ENCODE results near the gene EPB41L4B. TPM values are rescaled to one million over a fixed set of nuclear protein-coding genes. Genes with fewer than 3 reads are reported as not detected.

EPB41L4B gene
- total RNA-seq, 1 experiment from 2014 or later = 1.8 TPM

DNA sequence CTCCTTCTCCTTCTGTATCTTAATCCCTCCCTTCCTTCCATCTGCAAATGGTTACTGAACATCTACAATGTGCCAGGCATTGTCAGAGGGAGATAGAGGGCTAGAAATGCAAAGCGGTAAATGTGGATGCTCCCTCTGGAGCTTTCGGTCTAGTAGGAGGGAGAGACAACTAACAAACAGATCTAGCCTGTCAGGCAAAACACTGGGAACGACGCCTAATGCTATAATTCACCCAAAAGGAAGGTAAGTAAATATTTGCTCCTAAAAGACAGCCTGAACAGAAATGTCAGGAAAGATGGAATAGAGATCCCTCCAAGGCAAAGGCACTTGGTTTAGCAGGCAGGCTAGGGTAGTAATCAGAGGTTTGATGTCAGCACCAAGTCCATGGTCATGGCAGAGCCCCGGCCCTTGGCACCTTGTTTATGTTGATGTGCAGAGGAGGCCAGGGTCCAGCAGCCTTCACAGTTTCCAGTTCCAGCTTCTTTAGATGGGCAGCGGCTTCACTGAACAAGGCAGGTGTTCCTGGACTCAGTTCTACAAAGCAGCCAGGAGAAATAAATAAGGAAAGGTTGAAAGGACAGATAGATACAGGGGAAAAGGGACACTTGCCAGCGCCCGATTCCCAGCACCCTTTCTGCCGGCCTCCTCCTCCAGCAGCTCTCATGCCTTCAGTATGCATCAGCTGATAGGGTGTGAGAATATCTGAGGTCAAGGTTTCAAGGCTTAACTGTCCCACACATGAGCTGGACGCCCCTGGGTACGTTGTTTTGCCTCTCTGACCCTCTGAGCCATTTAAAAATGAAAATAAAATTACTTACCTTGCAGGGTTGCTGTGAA is 107.4 kb downstream of the EPB41L4B start:
- Histone ChIP-seq H3K9me3 (replicated peaks) (no peaks in the 10 kb centered on the region; the same call in 1 of the 2 replicates), H3K27me3 (peaks cover 8% of the 10 kb centered on the region; the same call in 1 of the 2 replicates), H3K4me3 (no peak overlapping the region), H3K27ac (no peak overlapping the region), H3K36me3 (no peaks in the 10 kb centered on the region), H3K4me1 (no peaks in the 10 kb centered on the region)
- no peak for DNase-seq

DNA sequence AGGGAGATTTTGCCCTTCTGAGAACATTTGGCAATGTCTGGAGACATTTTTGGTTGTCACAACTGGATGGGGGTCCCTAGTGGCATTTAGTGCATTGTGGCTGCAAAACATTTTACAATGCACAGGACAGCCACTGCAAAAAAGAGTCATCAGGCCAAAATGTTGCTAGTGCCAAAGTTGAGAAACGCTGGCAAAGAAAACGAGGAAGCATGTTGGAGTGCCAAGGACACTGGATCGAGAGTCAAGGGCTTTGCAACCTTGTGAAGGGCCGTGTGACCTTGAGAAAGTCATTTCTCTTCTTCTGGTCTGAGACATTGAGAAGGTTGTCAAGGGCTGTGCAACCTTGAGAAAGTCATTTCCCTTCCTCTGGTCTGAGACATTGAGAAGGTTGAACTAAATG is 108.1 kb downstream of the EPB41L4B start:
- Histone ChIP-seq H3K9me3 (replicated peaks) (no peaks in the 10 kb centered on the region; the same call in 1 of the 2 replicates), H3K27ac (no peak overlapping the region), H3K4me1 (no peaks in the 10 kb centered on the region), H3K27me3 (peaks cover 8% of the 10 kb centered on the region; the same call in 1 of the 2 replicates), H3K4me3 (no peak overlapping the region), H3K36me3 (no peaks in the 10 kb centered on the region)
- DNase-seq = no peak

GRCh38 chr9:109206670-109207069 is 114.2 kb downstream of the EPB41L4B start:
- peak; percentile 16 to 23 for DNase-seq
- no peaks in the 10 kb centered on the region; the same call in 1 of the 2 replicates for H3K9me3 ChIP-seq (replicated peaks)
- 0 out of 2 replicates have a peak, but pooled peaks cover 4% of the 10 kb centered on the region for H3K27me3 ChIP-seq
- H3K36me3 ChIP-seq = no peaks in the 10 kb centered on the region
- no peak overlapping the region for H3K27ac ChIP-seq
- peaks cover 23% of the 10 kb centered on the region for H3K4me1 ChIP-seq
- no peak overlapping the region for H3K4me3 ChIP-seq

DNA sequence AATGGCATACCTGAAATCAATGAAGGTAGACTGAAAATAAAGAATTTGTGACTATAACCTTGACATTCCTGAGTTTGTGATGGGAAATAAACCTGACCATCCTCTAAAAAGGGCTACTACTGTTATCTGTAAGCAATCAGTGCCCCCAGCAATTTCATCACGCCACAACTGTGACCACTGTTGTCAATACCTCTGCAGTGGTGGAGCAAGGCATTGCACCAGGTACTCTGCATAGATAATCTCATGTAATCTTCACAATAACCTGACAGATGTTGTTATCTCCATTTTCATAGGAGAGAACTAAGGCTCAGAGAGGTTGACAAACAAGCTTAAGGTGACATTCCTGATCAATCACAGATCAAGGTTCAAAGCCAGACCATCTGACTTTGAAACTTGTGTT is 115.3 kb downstream of the EPB41L4B start:
- Histone ChIP-seq H3K27ac (no peak overlapping the region), H3K27me3 (peaks cover 4% of the 10 kb centered on the region; the same call in 1 of the 2 replicates), H3K36me3 (no peaks in the 10 kb centered on the region), H3K9me3 (replicated peaks) (no peaks in the 10 kb centered on the region; the same call in 1 of the 2 replicates), H3K4me1 (peaks cover 23% of the 10 kb centered on the region), H3K4me3 (no peak overlapping the region)
- DNase-seq = no peak

DNA sequence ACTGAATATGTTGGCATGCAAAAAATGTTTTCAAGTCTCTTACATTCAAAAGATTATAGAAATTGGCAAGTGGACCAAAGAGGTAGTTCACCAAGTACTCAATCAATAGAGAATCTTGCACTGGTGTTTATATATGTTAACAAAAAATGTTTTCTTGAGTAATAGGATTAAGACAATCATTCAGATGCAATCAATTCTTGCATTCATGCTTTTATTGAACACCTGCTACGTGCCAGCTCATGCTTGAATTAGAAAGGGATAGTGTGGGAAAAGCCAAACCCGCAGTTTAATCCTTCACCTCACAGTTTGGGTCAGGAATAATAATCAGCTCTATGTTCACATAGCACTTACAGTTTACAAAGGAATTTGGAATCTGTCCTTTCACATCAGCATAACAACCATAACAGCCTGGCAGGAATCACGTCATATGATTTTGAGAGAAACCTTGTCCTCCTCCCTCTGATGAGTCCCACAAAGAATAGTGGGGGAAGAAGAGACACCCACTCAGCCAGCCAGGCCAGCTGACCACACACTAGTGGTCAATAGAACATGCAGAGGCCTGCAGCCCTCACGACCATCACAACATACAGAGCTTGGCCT is 117.0 kb downstream of the EPB41L4B start:
- Histone ChIP-seq H3K27me3 (peaks cover 4% of the 10 kb centered on the region; the same call in 1 of the 2 replicates), H3K4me1 (peaks cover 23% of the 10 kb centered on the region)

GRCh38 chr9:109199676-109200075 is 121.2 kb downstream of the EPB41L4B start:
- Histone ChIP-seq H3K4me3 (no peak overlapping the region), H3K9me3 (replicated peaks) (no peaks in the 10 kb centered on the region), H3K36me3 (no peaks in the 10 kb centered on the region), H3K27me3 (peaks cover 8% of the 10 kb centered on the region; the same call in 1 of the 2 replicates), H3K4me1 (peaks cover 19% of the 10 kb centered on the region), H3K27ac (no peak overlapping the region)
- DNase-seq = no peak

More for the DNA sequence above, 117.0 kb downstream of the EPB41L4B start:
- Histone ChIP-seq H3K27ac (peak overlapping the region; percentile 49), H3K4me3 (no peak overlapping the region), H3K36me3 (no peaks in the 10 kb centered on the region), H3K9me3 (replicated peaks) (no peaks in the 10 kb centered on the region; the same call in 1 of the 2 replicates)
- DNase-seq = peak; percentile 65 to 84

DNA sequence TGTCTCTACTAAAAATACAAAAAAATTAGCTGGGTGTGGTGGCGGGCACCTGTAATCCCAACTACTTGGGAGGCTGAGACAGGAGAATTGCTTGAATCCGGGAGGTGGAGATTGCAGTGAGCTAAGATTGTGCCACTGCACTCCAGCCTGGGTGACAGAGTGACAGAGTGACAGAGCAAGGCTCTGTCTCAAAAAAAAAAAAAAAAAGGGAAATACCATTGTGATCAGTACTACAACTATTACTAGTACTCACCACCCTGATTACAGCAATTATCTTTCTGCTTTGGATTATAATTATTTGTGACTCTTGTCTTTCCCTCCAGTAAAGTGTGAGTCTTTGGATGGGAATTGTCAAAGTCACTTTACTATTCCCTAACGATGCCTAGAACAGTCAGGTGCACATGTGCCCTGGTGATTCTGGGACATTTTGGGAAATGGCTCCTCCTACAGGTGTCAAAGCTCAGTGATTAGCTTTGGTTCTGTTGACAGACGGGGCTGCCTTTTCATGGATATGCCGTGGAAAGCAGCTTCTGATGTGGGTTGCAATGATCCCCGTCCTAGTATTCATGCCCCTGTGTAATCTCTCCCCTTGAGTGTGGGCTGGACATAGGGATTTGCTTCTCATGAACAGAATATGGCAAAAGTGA is 122.0 kb downstream of the EPB41L4B start:
- no peaks in the 10 kb centered on the region for H3K36me3 ChIP-seq
- H3K9me3 ChIP-seq (replicated peaks) = no peaks in the 10 kb centered on the region
- peaks cover 8% of the 10 kb centered on the region; the same call in 1 of the 2 replicates for H3K27me3 ChIP-seq
- no peak overlapping the region for H3K27ac ChIP-seq
- H3K4me1 ChIP-seq = peaks cover 12% of the 10 kb centered on the region
- H3K4me3 ChIP-seq = no peak overlapping the region
- no peak for DNase-seq

- peaks cover 8% of the 10 kb centered on the region for H3K27me3 ChIP-seq
- H3K9me3 ChIP-seq (replicated peaks) = no peaks in the 10 kb centered on the region
- peak in 1 of 2 experiments; percentile 31 for DNase-seq
- no peaks in the 10 kb centered on the region for H3K36me3 ChIP-seq
- H3K27ac ChIP-seq = no peak overlapping the region
- no peak overlapping the region for H3K4me3 ChIP-seq
- 0 out of 2 replicates have a peak, but pooled peaks cover 2% of the 10 kb centered on the region for H3K4me1 ChIP-seq
These were observed 126.8 kb downstream of the EPB41L4B start for GRCh38 chr9:109193974-109194556.

GRCh38 chr9:109192732-109193361 is 128.0 kb downstream of the EPB41L4B start:
- Histone ChIP-seq H3K36me3 (no peaks in the 10 kb centered on the region), H3K27me3 (peaks cover 8% of the 10 kb centered on the region), H3K4me3 (no peak overlapping the region), H3K27ac (no peak overlapping the region), H3K9me3 (replicated peaks) (no peaks in the 10 kb centered on the region), H3K4me1 (0 out of 2 replicates have a peak, but pooled peaks cover 2% of the 10 kb centered on the region)
- DNase-seq = peak; percentile 48 to 70

DNA sequence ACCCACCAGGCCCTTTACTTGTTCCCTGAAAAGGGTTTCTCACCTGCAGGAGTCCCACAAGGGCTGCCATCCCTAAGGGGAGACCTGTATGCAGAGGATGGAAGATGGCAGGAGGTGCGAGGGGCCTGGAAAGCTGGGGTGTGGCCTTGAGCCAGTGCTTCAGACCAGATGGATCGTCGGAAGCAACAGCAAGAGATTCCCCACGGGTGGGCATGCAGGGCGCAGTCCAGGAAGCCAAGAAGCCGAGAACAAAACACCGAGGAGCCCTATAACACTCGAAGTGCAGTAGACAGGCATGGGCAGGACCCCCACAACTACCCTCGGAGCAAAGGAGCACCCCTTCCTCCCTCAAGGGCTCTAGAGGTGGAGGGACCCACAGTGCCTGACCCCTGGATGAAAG is 129.1 kb downstream of the EPB41L4B start:
- no peaks in the 10 kb centered on the region for H3K9me3 ChIP-seq (replicated peaks)
- H3K27me3 ChIP-seq = peaks cover 4% of the 10 kb centered on the region
- no peak overlapping the region for H3K4me3 ChIP-seq
- DNase-seq = no peak
- no peaks in the 10 kb centered on the region for H3K36me3 ChIP-seq
- 0 out of 2 replicates have a peak, but pooled peaks cover 2% of the 10 kb centered on the region for H3K4me1 ChIP-seq
- no peak overlapping the region for H3K27ac ChIP-seq

GRCh38 chr9:109190151-109190550 is 130.7 kb downstream of the EPB41L4B start:
- 0 out of 2 replicates have a peak, but pooled peaks cover 2% of the 10 kb centered on the region for H3K4me1 ChIP-seq
- H3K27me3 ChIP-seq = no peaks in the 10 kb centered on the region; the same call in 1 of the 2 replicates
- no peaks in the 10 kb centered on the region for H3K36me3 ChIP-seq
- no peak overlapping the region for H3K4me3 ChIP-seq
- no peaks in the 10 kb centered on the region for H3K9me3 ChIP-seq (replicated peaks)
- no peak for DNase-seq
- no peak overlapping the region for H3K27ac ChIP-seq

DNA sequence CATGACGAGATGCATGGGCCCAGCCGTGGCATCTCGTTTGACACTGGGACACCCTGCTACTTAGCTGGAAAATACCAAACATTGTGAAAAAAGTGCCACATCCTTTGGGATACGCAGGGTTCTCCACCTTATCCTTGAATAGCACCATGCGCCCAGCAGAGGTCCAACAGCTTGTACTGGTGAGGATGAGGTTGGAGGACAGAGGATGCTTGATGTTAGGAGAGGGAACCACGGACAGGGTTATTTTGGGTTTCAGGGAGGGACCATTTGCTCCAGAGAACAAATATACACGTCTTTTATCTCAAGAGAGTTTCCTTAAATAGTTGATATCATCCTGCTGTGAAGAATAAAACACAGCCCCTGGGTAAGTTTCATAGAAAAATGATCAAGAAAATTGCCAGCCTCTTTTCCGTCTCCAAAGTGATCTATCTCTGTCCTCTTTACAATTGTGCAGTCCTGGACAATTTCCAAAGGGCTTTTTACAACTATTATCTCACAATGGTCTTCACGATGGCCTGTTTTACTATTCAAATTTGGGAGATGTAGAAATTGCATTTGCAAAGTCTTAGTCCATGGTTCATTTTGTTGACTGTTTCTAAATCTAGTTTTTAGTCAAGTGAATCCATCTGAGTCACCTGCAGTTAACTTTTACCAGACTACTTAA is 133.9 kb downstream of the EPB41L4B start:
- H3K27ac ChIP-seq = no peak overlapping the region
- no peak for DNase-seq
- H3K4me3 ChIP-seq = no peak overlapping the region
- H3K4me1 ChIP-seq = no peaks in the 10 kb centered on the region
- no peaks in the 10 kb centered on the region for H3K36me3 ChIP-seq
- H3K9me3 ChIP-seq (replicated peaks) = no peaks in the 10 kb centered on the region
- H3K27me3 ChIP-seq = no peaks in the 10 kb centered on the region; the same call in 1 of the 2 replicates

GRCh38 chr9:109182940-109183798 is 137.7 kb downstream of the EPB41L4B start:
- no peaks in the 10 kb centered on the region for H3K4me1 ChIP-seq
- DNase-seq = peak; percentile 49 to 66
- H3K27me3 ChIP-seq = no peaks in the 10 kb centered on the region
- H3K4me3 ChIP-seq = no peak overlapping the region
- no peak overlapping the region for H3K27ac ChIP-seq
- no peaks in the 10 kb centered on the region for H3K9me3 ChIP-seq (replicated peaks)
- H3K36me3 ChIP-seq = no peaks in the 10 kb centered on the region
